Hematopoietic multipotent progenitor cell treated with erythropoietin and hydrocortisone succinate and interleukin-3 and kit ligand, for 4 days (in vitro differentiated cells): ENCODE results near the gene PLEKHG3.
"Not testable (repeated sequence)": the region's sequence is repeated elsewhere in the genome, so short reads cannot be mapped to it uniquely, and the experiment has no call there.

Source experiments
- DNase-seq: peaks from one replicate; pipeline ENCODE4 v3.0.0-alpha.2; 2015

The PLEKHG3 gene

GRCh38 chr14:64688811-64689281 lies 15.4 kb upstream of the PLEKHG3 start:
- DNase-seq, result peak; percentile 44

- no peak for DNase-seq
Observed at GRCh38 chr14:64689289-64689688, 14.9 kb upstream of the PLEKHG3 start.

GRCh38 chr14:64690607-64691006 lies 13.6 kb upstream of the PLEKHG3 start:
- not testable (repeated sequence) for DNase-seq

- no peak for DNase-seq
Observed at GRCh38 chr14:64691376-64691775, 12.8 kb upstream of the PLEKHG3 start.

- no peak for DNase-seq
Observed at GRCh38 chr14:64692189-64692985, 11.8 kb upstream of the PLEKHG3 start.

GRCh38 chr14:64692986-64693809 lies 11.0 kb upstream of the PLEKHG3 start:
- DNase-seq, result no peak

GRCh38 chr14:64693810-64694165 lies 10.4 kb upstream of the PLEKHG3 start:
- DNase-seq, result no peak

- DNase-seq, result no peak
Observed at GRCh38 chr14:64695071-64695470, 9.2 kb upstream of the PLEKHG3 start.

- no peak for DNase-seq
Observed at GRCh38 chr14:64696355-64696857, 7.8 kb upstream of the PLEKHG3 start.

GRCh38 chr14:64698903-64699302 lies 5.3 kb upstream of the PLEKHG3 start:
- peak; percentile 83 for DNase-seq

- no peak for DNase-seq
Observed at GRCh38 chr14:64700290-64700689, 3.9 kb upstream of the PLEKHG3 start.

- DNase-seq, result no peak
Observed at GRCh38 chr14:64700894-64701293, 3.3 kb upstream of the PLEKHG3 start.

GRCh38 chr14:64701660-64702059 lies 2.6 kb upstream of the PLEKHG3 start:
- no peak for DNase-seq

GRCh38 chr14:64702493-64703394 lies 1.5 kb upstream of the PLEKHG3 start:
- peak; percentile 33 for DNase-seq

GRCh38 chr14:64703395-64704142 lies 655 bp upstream of the PLEKHG3 start:
- peak; percentile 31 for DNase-seq

- peak; percentile 41 for DNase-seq
Observed at GRCh38 chr14:64704743-64705380, 638 bp downstream of the PLEKHG3 start.

- DNase-seq, result peak; percentile 54
Observed at GRCh38 chr14:64705381-64706118, 1.3 kb downstream of the PLEKHG3 start.

GRCh38 chr14:64706119-64706592 lies 1.9 kb downstream of the PLEKHG3 start:
- DNase-seq, result no peak

- no peak for DNase-seq
Observed at GRCh38 chr14:64706593-64707193, 2.5 kb downstream of the PLEKHG3 start.

GRCh38 chr14:64707661-64708060 lies 3.4 kb downstream of the PLEKHG3 start:
- DNase-seq, result peak; percentile 56
